Measurements from ENCODE around the gene NNMT.

NNMT gene

GRCh38 chr11:114263513-114264170 is 32.6 kb upstream of the NNMT start:
- no peak for DNase-seq

GRCh38 chr11:114264381-114264780 is 31.8 kb upstream of the NNMT start:
- no peak for DNase-seq

GRCh38 chr11:114265122-114265878 is 30.9 kb upstream of the NNMT start:
- no peak for DNase-seq

- DNase-seq = no peak
Observed at GRCh38 chr11:114269498-114269897, 26.7 kb upstream of the NNMT start.

GRCh38 chr11:114270531-114271270 is 25.5 kb upstream of the NNMT start:
- DNase-seq = no peak

- no peak for DNase-seq
Observed at GRCh38 chr11:114271316-114271715, 24.9 kb upstream of the NNMT start.

GRCh38 chr11:114272311-114272710 is 23.9 kb upstream of the NNMT start:
- DNase-seq = no peak

GRCh38 chr11:114273071-114273470 is 23.1 kb upstream of the NNMT start:
- DNase-seq = no peak

GRCh38 chr11:114273890-114274635 is 22.1 kb upstream of the NNMT start:
- DNase-seq = no peak

- DNase-seq = no peak
Observed at GRCh38 chr11:114274637-114275036, 21.6 kb upstream of the NNMT start.

GRCh38 chr11:114275280-114275679 is 20.9 kb upstream of the NNMT start:
- no peak for DNase-seq

GRCh38 chr11:114276077-114276476 is 20.1 kb upstream of the NNMT start:
- no peak for DNase-seq

- DNase-seq = no peak
Observed at GRCh38 chr11:114277637-114278341, 18.4 kb upstream of the NNMT start.

GRCh38 chr11:114278342-114279065 is 17.7 kb upstream of the NNMT start:
- DNase-seq = no peak

GRCh38 chr11:114279792-114280546 is 16.2 kb upstream of the NNMT start:
- DNase-seq = no peak

- no peak for DNase-seq
Observed at GRCh38 chr11:114280696-114281095, 15.5 kb upstream of the NNMT start.

- DNase-seq = no peak
Observed at GRCh38 chr11:114281388-114281956, 14.7 kb upstream of the NNMT start.

- DNase-seq = no peak
Observed at GRCh38 chr11:114282488-114282887, 13.7 kb upstream of the NNMT start.

- no peak for DNase-seq
Observed at GRCh38 chr11:114283422-114283821, 12.8 kb upstream of the NNMT start.

GRCh38 chr11:114284021-114284420 is 12.2 kb upstream of the NNMT start:
- no peak for DNase-seq

GRCh38 chr11:114284914-114285313 is 11.3 kb upstream of the NNMT start:
- DNase-seq = no peak
